Measurements from ENCODE around the gene ZNF200. TPM values are rescaled to one million over a fixed set of nuclear protein-coding genes. Genes with fewer than 3 reads are reported as not detected.

ZNF200 gene
- total RNA-seq, 1 donor from 2014 or later: 15.1 TPM

GRCh38 chr16:3192476-3193019 is 42.4 kb downstream of the ZNF200 start:
- ChIA-PET CTCF (no interaction called here), POLR2A (interaction anchor here (0.5 kb wide), 1 partner anchor 118 kb away, joined by 5 read pairs; no protein-coding TSS in a partner anchor)

GRCh38 chr16:3190949-3191353 is 44.0 kb downstream of the ZNF200 start:
- ChIA-PET CTCF (no interaction called here), POLR2A (no interaction called here)
- DNase-seq: no peak
- no peaks in the 10 kb centered on the region for H3K9me3 Mint-ChIP-seq
- no peak for TF ChIP-seq CTCF (IDR thresholded peaks at IDR 0.05)
- H3K4me1 Mint-ChIP-seq: peaks cover 24% of the 10 kb centered on the region
- H3K27ac Mint-ChIP-seq: peak overlapping the region; percentile 5
- intact Hi-C loops (cut with micrococcal nuclease): loop anchor here (2.0 kb wide), 1 partner anchor 40 kb away; no protein-coding TSS in a partner anchor
- ATAC-seq (ENCODE audit: low read depth): no peak
- peak overlapping the region; percentile 3 for H3K4me3 Mint-ChIP-seq
- H3K27me3 Mint-ChIP-seq: peaks cover 73% of the 10 kb centered on the region
- no peaks in the 10 kb centered on the region for H3K36me3 Mint-ChIP-seq (ENCODE audit: low read depth)

More at GRCh38 chr16:3192476-3193019, 42.4 kb downstream of the ZNF200 start:
- H3K27ac Mint-ChIP-seq: no peak overlapping the region
- intact Hi-C loops (cut with micrococcal nuclease): no loop called here
- no peak overlapping the region for H3K4me3 Mint-ChIP-seq
- DNase-seq (no peak), ATAC-seq (ENCODE audit: low read depth) (no peak)
- peaks cover 65% of the 10 kb centered on the region for H3K27me3 Mint-ChIP-seq
- no peaks in the 10 kb centered on the region for H3K36me3 Mint-ChIP-seq (ENCODE audit: low read depth)
- H3K4me1 Mint-ChIP-seq: peaks cover 24% of the 10 kb centered on the region
- no peak for TF ChIP-seq CTCF (IDR thresholded peaks at IDR 0.05)
- H3K9me3 Mint-ChIP-seq: no peaks in the 10 kb centered on the region

- ATAC-seq (ENCODE audit: low read depth): no peak
- Mint-ChIP-seq H3K27ac (no peak overlapping the region), H3K27me3 (peaks cover 75% of the 10 kb centered on the region), H3K4me3 (no peak overlapping the region), H3K36me3 (ENCODE audit: low read depth) (no peaks in the 10 kb centered on the region), H3K9me3 (no peaks in the 10 kb centered on the region), H3K4me1 (peaks cover 24% of the 10 kb centered on the region)
- POLR2A ChIA-PET: interaction anchor here (1.2 kb wide), 1 partner anchor 32 kb away, joined by 3 read pairs; no protein-coding TSS in a partner anchor
- DNase-seq: no peak
- intact Hi-C loops (cut with micrococcal nuclease): loop anchor here (2.0 kb wide), 2 partner anchors 19 to 39 kb away; no protein-coding TSS in a partner anchor
- no peak for TF ChIP-seq CTCF (IDR thresholded peaks at IDR 0.05)
- CTCF ChIA-PET: no interaction called here
Measured at GRCh38 chr16:3189869-3190268, 45.1 kb downstream of the ZNF200 start.

GRCh38 chr16:3188925-3189825 is 45.8 kb downstream of the ZNF200 start:
- ChIA-PET POLR2A (interaction anchor here (0.5 to 1.2 kb wide), 2 partner anchors 31 to 1167 kb away, joined by 3 to 6 read pairs; no protein-coding TSS in a partner anchor), CTCF (interaction anchor here (0.9 to 1.1 kb wide), 2 partner anchors 93 to 161 kb away, joined by 3 read pairs; no protein-coding TSS in a partner anchor)
- DNase-seq (no peak), ATAC-seq (ENCODE audit: low read depth) (peak; percentile 21)
- intact Hi-C loops (cut with micrococcal nuclease): loop anchor here (2.0 kb wide), 1 partner anchor 18 kb away; no protein-coding TSS in a partner anchor
- Mint-ChIP-seq H3K27me3 (peaks cover 71% of the 10 kb centered on the region), H3K27ac (peak overlapping the region; percentile 53), H3K4me3 (peak overlapping the region; percentile 32), H3K9me3 (no peaks in the 10 kb centered on the region), H3K36me3 (ENCODE audit: low read depth) (no peaks in the 10 kb centered on the region), H3K4me1 (peaks cover 25% of the 10 kb centered on the region)
- no peak for TF ChIP-seq CTCF (IDR thresholded peaks at IDR 0.05)

- no peak for TF ChIP-seq CTCF (IDR thresholded peaks at IDR 0.05)
- POLR2A ChIA-PET: interaction anchor here (0.5 kb wide), 1 partner anchor 1166 kb away, joined by 6 read pairs; no protein-coding TSS in a partner anchor
- peaks cover 31% of the 10 kb centered on the region for H3K4me1 Mint-ChIP-seq
- no peak overlapping the region for H3K4me3 Mint-ChIP-seq
- no peak for ATAC-seq (ENCODE audit: low read depth)
- no peaks in the 10 kb centered on the region for H3K9me3 Mint-ChIP-seq
- CTCF ChIA-PET: interaction anchor here (0.9 to 1.1 kb wide), 2 partner anchors 93 to 161 kb away, joined by 3 read pairs; no protein-coding TSS in a partner anchor
- peaks cover 71% of the 10 kb centered on the region for H3K27me3 Mint-ChIP-seq
- intact Hi-C loops (cut with micrococcal nuclease): loop anchor here (2.0 kb wide), 1 partner anchor 18 kb away; no protein-coding TSS in a partner anchor
- no peak for DNase-seq
- H3K27ac Mint-ChIP-seq: no peak overlapping the region
- no peaks in the 10 kb centered on the region for H3K36me3 Mint-ChIP-seq (ENCODE audit: low read depth)
Measured at GRCh38 chr16:3188675-3188924, 46.4 kb downstream of the ZNF200 start.

Data from activated B cell treated with CpG ODN at 0.5 μM for 24 hours (primary cell).